Neural cell (in vitro differentiated cells): ENCODE measurements around the gene LRMDA. TPM values are rescaled to one million over a fixed set of nuclear protein-coding genes. Genes with fewer than 3 reads are reported as not detected.

Experiments used
- H2AFZ ChIP-seq: fragments of 200-600, 300-800 bp; sonication (generic), shearing (Covaris generic); 2 replicates; pipeline ENCODE4 v1.6.0; 2014; ENCODE audit warnings: low read depth, mild to moderate bottlenecking, antibody characterized with exemption, low read length, moderate library complexity
- H3F3A ChIP-seq: fragments of 200-600 bp; shearing (Covaris generic); 2 replicates; pipeline ENCODE4 v1.6.1; 2016; ENCODE audit warnings: mild to moderate bottlenecking, moderate library complexity, mixed read lengths, antibody characterized with exemption, low read length; ENCODE audit not compliant: insufficient read depth, poor library complexity, severe bottlenecking
- H3K27ac ChIP-seq: fragments of 200-600, 300-800 bp; sonication (generic), shearing (Covaris generic); 2 replicates; pipeline ENCODE4 v1.5.1; 2014; ENCODE audit warnings: mild to moderate bottlenecking, low read length, moderate library complexity
- H3K27me3 ChIP-seq: fragments of 300-800, 200-600 bp; sonication (generic), shearing (Covaris generic); 2 replicates; pipeline ENCODE4 v1.6.0; 2014; ENCODE audit warnings: mild to moderate bottlenecking, low read depth, low read length, moderate library complexity; ENCODE audit not compliant: insufficient read depth
- H3K36me3 ChIP-seq: fragments of 300-800, 200-600 bp; sonication (generic), shearing (Covaris generic); 2 replicates; pipeline ENCODE4 v1.5.1; 2014; ENCODE audit warnings: mild to moderate bottlenecking, antibody characterized with exemption, low read length, moderate library complexity; ENCODE audit not compliant: insufficient read depth
- H3K4me2 ChIP-seq: fragments of 300-800, 200-600 bp; sonication (generic), shearing (Covaris generic); 2 replicates; pipeline ENCODE4 v1.6.0; 2014; ENCODE audit warnings: mild to moderate bottlenecking, low read length
- H3K4me3 ChIP-seq: fragments of 300-800, 200-600 bp; sonication (generic), shearing (Covaris generic); 2 replicates; pipeline ENCODE4 v1.5.1; 2014; ENCODE audit warnings: mild to moderate bottlenecking, low read length, moderate library complexity
- H3K79me2 ChIP-seq: fragments of 200-600 bp; shearing (Covaris generic); replicated peaks from 2 replicates; pipeline ENCODE4 v1.6.0; 2014; ENCODE audit warnings: mild to moderate bottlenecking, low read length, moderate library complexity; ENCODE audit not compliant: insufficient read depth
- H3K9ac ChIP-seq: fragments of 300-800, 200-600 bp; sonication (generic), shearing (Covaris generic); 2 replicates; pipeline ENCODE4 v1.6.1; 2016; ENCODE audit warnings: mild to moderate bottlenecking, low read length, mixed read lengths
- H3K9me2 ChIP-seq: fragments of 200-600 bp; shearing (Covaris generic); 2 replicates; pipeline ENCODE4 v1.6.1; 2016; ENCODE audit warnings: mild to moderate bottlenecking, low read length, mixed read lengths; ENCODE audit not compliant: insufficient read depth
- H3K9me3 ChIP-seq: fragments of 200-600, 300-800 bp; sonication (generic), shearing (Covaris generic); 2 replicates; pipeline ENCODE4 v1.6.1; 2016; ENCODE audit warnings: mild to moderate bottlenecking, mixed run types, low read length, moderate library complexity, mixed read lengths
- H4K20me1 ChIP-seq: fragments of 200-600 bp; shearing (Covaris generic); 2 replicates; pipeline ENCODE4 v1.6.1; 2016; ENCODE audit warnings: mild to moderate bottlenecking, mixed run types; ENCODE audit not compliant: insufficient read depth
- CTCF ChIP-seq: fragments of 450-650 bp; IDR thresholded peaks from 2 replicates; pipeline ENCODE4 v1.5.1; 2014; ENCODE audit warnings: antibody characterized with exemption, mild to moderate bottlenecking, moderate library complexity; ENCODE audit not compliant: poor library complexity, severe bottlenecking
- EP300 ChIP-seq: fragments of 450-650 bp; conservative IDR thresholded peaks from 2 replicates; pipeline ENCODE4 v1.6.1; 2014; ENCODE audit warnings: antibody characterized with exemption, mild to moderate bottlenecking, moderate library complexity; ENCODE audit not compliant: poor library complexity, severe bottlenecking
- EZH2 ChIP-seq: fragments of 200-600, 300-800 bp; shearing (Covaris generic), sonication (generic); IDR thresholded peaks from 2 replicates; pipeline ENCODE4 v1.6.1; 2014; ENCODE audit warnings: antibody characterized with exemption, low read length, borderline replicate concordance, mild to moderate bottlenecking; ENCODE audit not compliant: insufficient read depth, poor library complexity, severe bottlenecking
- MXI1 ChIP-seq: fragments of 450-650 bp; conservative IDR thresholded peaks from 2 replicates; pipeline ENCODE4 v1.6.1; 2014; ENCODE audit warnings: antibody characterized with exemption, mild to moderate bottlenecking; ENCODE audit not compliant: poor library complexity, severe bottlenecking
- POLR2AphosphoS5 ChIP-seq: IDR thresholded peaks from 2 replicates; pipeline ENCODE4 v1.6.1; 2012
- RAD21 ChIP-seq: fragments of 450-650 bp; conservative IDR thresholded peaks from 2 replicates; pipeline ENCODE4 v1.6.1; 2014; ENCODE audit warnings: antibody characterized with exemption, mild to moderate bottlenecking, moderate library complexity
- REST ChIP-seq: IDR thresholded peaks from 2 replicates; pipeline ENCODE4 v1.6.1; 2012; ENCODE audit warnings: borderline replicate concordance
- SMC3 ChIP-seq: fragments of 450-650 bp; conservative IDR thresholded peaks from 2 replicates; pipeline ENCODE4 v1.6.1; 2014; ENCODE audit warnings: antibody characterized with exemption, mild to moderate bottlenecking, moderate library complexity; ENCODE audit not compliant: poor library complexity
- TAF1 ChIP-seq: IDR thresholded peaks from 2 replicates; pipeline ENCODE4 v1.6.1; 2012; ENCODE audit warnings: low read depth
- polyA plus RNA-seq: library from polyadenylated mRNA; depleted of rRNA; stranded (reverse); fragments of >200 nt; gene quantifications from 2 replicates; pipeline ENCODE4 v1.2.3, GENCODE V29; 2014

The LRMDA gene
- polyA plus RNA-seq, 1 donor from 2014 or later = 5.6 TPM

- Histone ChIP-seq H3K9me3 (no peaks in the 10 kb centered on the region), H3K9ac (no peak overlapping the region), H3K36me3 (no peaks in the 10 kb centered on the region), H4K20me1 (no peaks in the 10 kb centered on the region), H3K4me3 (no peak overlapping the region), H3K4me2 (no peak overlapping the region), H3K27ac (no peak overlapping the region), H2AFZ (no peak overlapping the region), H3K79me2 (no peaks in the 10 kb centered on the region), H3K9me2 (no peaks in the 10 kb centered on the region), H3F3A (no peaks in the 10 kb centered on the region), H3K27me3 (no peaks in the 10 kb centered on the region)
- no peak for TF ChIP-seq TAF1
- no peak for TF ChIP-seq MXI1
- no peak for TF ChIP-seq RAD21
- TF ChIP-seq SMC3 = no peak
- TF ChIP-seq EP300 = no peak
- TF ChIP-seq POLR2AphosphoS5 = no peak
- no peak for TF ChIP-seq REST
- TF ChIP-seq CTCF = no peak
- TF ChIP-seq EZH2 = no peak
Measured at GRCh38 chr10:75465450-75465827, 34.0 kb downstream of the LRMDA start.

- Histone ChIP-seq H3F3A (no peaks in the 10 kb centered on the region), H3K9me3 (no peaks in the 10 kb centered on the region), H3K4me3 (no peak overlapping the region), H3K9me2 (no peaks in the 10 kb centered on the region), H3K9ac (no peak overlapping the region), H2AFZ (no peak overlapping the region), H3K36me3 (no peaks in the 10 kb centered on the region), H4K20me1 (no peaks in the 10 kb centered on the region), H3K4me2 (no peak overlapping the region), H3K27me3 (no peaks in the 10 kb centered on the region), H3K79me2 (no peaks in the 10 kb centered on the region), H3K27ac (no peak overlapping the region)
- TF ChIP-seq CTCF (no peak), REST (no peak), SMC3 (no peak), EZH2 (no peak), RAD21 (no peak), TAF1 (no peak), POLR2AphosphoS5 (no peak), MXI1 (no peak), EP300 (no peak)
Measured at GRCh38 chr10:75466001-75466400, 34.6 kb downstream of the LRMDA start.
